ENCODE data around the gene P4HA2. TPM values are rescaled to one million over a fixed set of nuclear protein-coding genes. Genes with fewer than 3 reads are reported as not detected.

P4HA2 gene
- polyA plus RNA-seq, 1 donor (not counting 4 experiments of a cell fraction or from before 2014, with no cell fraction given): 93.6 TPM

DNA sequence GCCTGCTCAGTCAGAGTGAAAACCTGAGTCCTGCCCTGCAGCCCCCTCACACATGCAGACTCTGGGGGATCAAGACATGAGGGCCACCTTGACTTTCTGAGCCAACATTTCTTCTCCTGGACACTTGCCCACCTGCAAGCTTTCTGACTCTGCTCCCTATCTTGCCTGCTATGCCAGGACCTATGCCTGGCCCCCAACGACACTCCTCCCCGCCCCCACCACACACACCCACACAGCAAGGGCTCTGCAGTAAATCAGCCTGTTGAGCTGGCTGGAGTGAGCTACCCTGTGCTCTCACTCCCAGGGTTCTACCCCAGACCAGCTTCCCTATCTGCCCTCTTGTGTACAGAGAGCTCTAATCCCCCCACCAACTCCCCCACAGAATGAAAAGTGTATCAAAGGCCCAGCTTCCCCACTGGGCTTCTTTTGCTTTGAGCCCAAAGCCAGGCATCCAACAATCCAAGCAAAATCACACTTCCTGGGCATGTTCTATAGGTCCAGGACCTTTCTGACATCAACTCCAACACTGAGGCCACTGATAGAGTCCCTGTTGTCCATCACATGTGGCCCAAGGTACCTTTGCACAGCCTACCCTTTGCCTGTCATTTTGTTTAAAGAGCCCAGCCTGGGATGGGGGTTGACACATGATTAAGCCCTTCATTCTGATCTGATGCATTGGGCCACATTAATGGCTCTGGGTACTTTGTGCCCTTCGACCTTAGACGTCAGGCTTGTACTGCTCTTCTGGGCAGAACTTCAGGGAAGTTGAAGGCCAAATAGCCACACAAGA, 37.1 kb upstream of the P4HA2 start:
- H3K36me3 ChIP-seq (ENCODE audit: control insufficient read depth in 2 of 2, extremely low read depth in 1 of 2, insufficient read depth in 2 of 2, low read length in 2 of 2): peaks cover 40 to 48% of the 10 kb centered on the region in 2 experiments
- H4K20me1 ChIP-seq (ENCODE audit: control insufficient read depth, extremely low read depth, insufficient read depth, low read length): peaks cover 2% of the 10 kb centered on the region
- H3K4me1 ChIP-seq (ENCODE audit: control insufficient read depth, extremely low read depth, insufficient read depth, low read length): peaks cover 41% of the 10 kb centered on the region
- H3K9me1 ChIP-seq (ENCODE audit: control insufficient read depth, extremely low read depth, insufficient read depth, low read length): peaks cover 5% of the 10 kb centered on the region
- peak overlapping the region; percentile 78 for H3K27ac ChIP-seq (ENCODE audit: control insufficient read depth, insufficient read depth, low read length)
- H3K27me3 ChIP-seq (ENCODE audit: control insufficient read depth, extremely low read depth, insufficient read depth, low read length): no peaks in the 10 kb centered on the region
- H3K9ac ChIP-seq (ENCODE audit: control insufficient read depth, extremely low read depth, insufficient read depth, low read length): peak overlapping the region; percentile 53
- DNase-seq (ENCODE audit: low read depth, low spot score) (no peak), FAIRE-seq (no peak)
- H3K9me3 ChIP-seq (ENCODE audit: control insufficient read depth, low read depth, low read length): no peaks in the 10 kb centered on the region
- dilution Hi-C loops (cut with MboI; ENCODE audit: extremely low pct_ligation_motif_present, low sequenced_read_pairs): no loop called here
- TF ChIP-seq EZH2 (IDR thresholded peaks at IDR 0.05; ENCODE audit: low read length): no peak
- no peak for TF ChIP-seq CTCF (optimal IDR thresholded peaks at IDR 0.05 in 1 of 3, IDR thresholded peaks at IDR 0.05 in 1 of 3, conservative IDR thresholded peaks at IDR 0.05 in 1 of 3; ENCODE audit: extremely low read depth in 1 of 3, insufficient read depth in 2 of 3, low read length in 3 of 3)
- no peak overlapping the region for H2AFZ ChIP-seq (ENCODE audit: control insufficient read depth, low read length)
- H3K4me2 ChIP-seq (ENCODE audit: control insufficient read depth, extremely low read depth, insufficient read depth, low read depth, low read length): no peak overlapping the region
- H3K79me2 ChIP-seq (ENCODE audit: control insufficient read depth, insufficient read depth, low read length): peaks cover 14% of the 10 kb centered on the region
- no peak overlapping the region for H3K4me3 ChIP-seq (ENCODE audit: control insufficient read depth in 2 of 3, extremely low read depth in 1 of 3, insufficient read depth in 2 of 3, low read depth in 1 of 3, low read length in 3 of 3)

DNA sequence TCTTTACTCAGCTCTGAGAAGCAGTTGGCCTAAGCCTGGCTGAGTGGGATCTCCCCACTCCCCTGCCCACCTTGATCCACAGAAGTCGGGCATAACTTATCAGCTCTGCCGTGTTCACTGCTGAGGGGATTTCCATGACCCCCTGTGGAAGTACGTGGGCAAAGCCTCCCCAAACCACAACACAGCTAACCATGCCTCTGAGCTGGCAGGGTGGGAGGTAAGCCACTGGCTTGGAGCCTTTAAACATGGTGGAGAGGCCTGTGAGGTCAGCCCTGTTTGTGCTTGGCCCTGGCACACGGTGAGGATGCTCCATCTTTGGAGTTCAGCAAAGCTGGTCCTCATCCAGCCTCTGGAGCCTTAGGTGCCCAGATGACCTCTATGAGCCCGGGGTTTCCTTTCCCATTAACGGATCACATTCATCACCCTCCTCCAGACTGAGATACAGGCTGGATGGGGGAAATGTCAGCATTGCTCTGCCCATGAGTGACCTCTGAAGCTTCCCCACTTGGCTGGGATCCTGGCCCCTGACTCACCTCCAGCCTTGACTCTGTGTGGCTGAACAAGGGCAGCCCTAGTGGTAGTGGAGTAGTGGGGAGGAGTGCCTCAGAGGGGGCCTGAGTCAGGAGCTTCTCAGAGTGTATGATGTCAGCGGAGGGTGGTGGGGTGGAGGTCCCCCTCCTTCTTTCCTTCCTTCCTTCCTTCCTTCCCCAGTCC, 36.1 kb upstream of the P4HA2 start:
- Histone ChIP-seq H2AFZ (ENCODE audit: control insufficient read depth, low read length) (no peak overlapping the region), H3K9me3 (ENCODE audit: control insufficient read depth, low read depth, low read length) (no peaks in the 10 kb centered on the region), H3K27me3 (ENCODE audit: control insufficient read depth, extremely low read depth, insufficient read depth, low read length) (no peaks in the 10 kb centered on the region), H3K79me2 (ENCODE audit: control insufficient read depth, insufficient read depth, low read length) (peaks cover 18% of the 10 kb centered on the region), H3K9ac (ENCODE audit: control insufficient read depth, extremely low read depth, insufficient read depth, low read length) (no peak overlapping the region), H3K4me2 (ENCODE audit: control insufficient read depth, extremely low read depth, insufficient read depth, low read depth, low read length) (no peak overlapping the region), H3K27ac (ENCODE audit: control insufficient read depth, insufficient read depth, low read length) (no peak overlapping the region), H3K36me3 (ENCODE audit: control insufficient read depth in 2 of 2, extremely low read depth in 1 of 2, insufficient read depth in 2 of 2, low read length in 2 of 2) (peaks cover 38 to 42% of the 10 kb centered on the region in 2 experiments), H4K20me1 (ENCODE audit: control insufficient read depth, extremely low read depth, insufficient read depth, low read length) (no peaks in the 10 kb centered on the region), H3K4me1 (ENCODE audit: control insufficient read depth, extremely low read depth, insufficient read depth, low read length) (peaks cover 51% of the 10 kb centered on the region), H3K4me3 (ENCODE audit: control insufficient read depth in 2 of 3, extremely low read depth in 1 of 3, insufficient read depth in 2 of 3, low read depth in 1 of 3, low read length in 3 of 3) (no peak overlapping the region), H3K9me1 (ENCODE audit: control insufficient read depth, extremely low read depth, insufficient read depth, low read length) (peaks cover 5% of the 10 kb centered on the region)
- FAIRE-seq (no peak), DNase-seq (ENCODE audit: low read depth, low spot score) (no peak)
- peak in 1 of 3 experiments; percentile 4 for TF ChIP-seq CTCF (optimal IDR thresholded peaks at IDR 0.05 in 1 of 3, IDR thresholded peaks at IDR 0.05 in 1 of 3, conservative IDR thresholded peaks at IDR 0.05 in 1 of 3; ENCODE audit: extremely low read depth in 1 of 3, insufficient read depth in 2 of 3, low read length in 3 of 3)
- TF ChIP-seq EZH2 (IDR thresholded peaks at IDR 0.05; ENCODE audit: low read length): no peak
- dilution Hi-C loops (cut with MboI; ENCODE audit: extremely low pct_ligation_motif_present, low sequenced_read_pairs): no loop called here
